ENCODE results near the gene ZNF525. TPM values are rescaled to one million over a fixed set of nuclear protein-coding genes. Genes with fewer than 3 reads are reported as not detected.
"Not testable (repeated sequence)": the region's sequence is repeated elsewhere in the genome, so short reads cannot be mapped to it uniquely, and the experiment has no call there.

The ZNF525 gene
- total RNA-seq, 4 donors from 2014 or later, result 6.5 to 13.1 (median 10.1) TPM

GRCh38 chr19:53394522-53394973 is 29.0 kb downstream of the ZNF525 start:
- TF ChIP-seq CTCF (IDR thresholded peaks at IDR 0.05) (no peak), POLR2A (IDR thresholded peaks at IDR 0.05) (no peak)
- DNase-seq (ENCODE audit: low spot score in 2 of 2), result peak; percentile 21 to 89
- 13% methylated on average over 17 to 18 of the region's 18 CpGs for WGBS, 2 donors
- intact Hi-C loops (cut with DNase I; ENCODE audit: low total_unique reads), result no loop called here
- H3K4me3 ChIP-seq (ENCODE audit: low read depth, poor library complexity, severe bottlenecking), result peak overlapping the region; percentile 52

- TF ChIP-seq POLR2A (IDR thresholded peaks at IDR 0.05), result no peak
- no peak for TF ChIP-seq CTCF (IDR thresholded peaks at IDR 0.05)
- 0% methylated on average over 55 of the region's 58 CpGs for WGBS, 2 donors
- peak; percentile 93 to 99 for DNase-seq (ENCODE audit: low spot score in 2 of 2)
- intact Hi-C loops (cut with DNase I; ENCODE audit: low total_unique reads), result no loop called here
- peak within 1 kb of the TSS; percentile 52 for H3K4me3 ChIP-seq (ENCODE audit: low read depth, poor library complexity, severe bottlenecking)
Measured at GRCh38 chr19:53394974-53395839, 29.7 kb downstream of the ZNF525 start, which contains the start of gene ZNF765. TSS of gene ZNF765 (plus strand) at chr19:53395149. CDS start at chr19:53398016, 2,867 bp downstream.

GRCh38 chr19:53395840-53396524 is 30.5 kb downstream of the ZNF525 start:
- WGBS, 2 donors, result 9% methylated on average over 9 of the region's 9 CpGs
- H3K4me3 ChIP-seq (ENCODE audit: low read depth, poor library complexity, severe bottlenecking), result peak overlapping the region; percentile 52
- intact Hi-C loops (cut with DNase I; ENCODE audit: low total_unique reads); DNase-seq (ENCODE audit: low spot score in 2 of 2): not testable (repeated sequence)

GRCh38 chr19:53396525-53396868 is 31.0 kb downstream of the ZNF525 start:
- intact Hi-C loops (cut with DNase I; ENCODE audit: low total_unique reads), result no loop called here
- DNase-seq (ENCODE audit: low spot score in 2 of 2), result no peak
- WGBS, 2 donors, result 7 to 11% methylated on average over 1 of the region's 1 CpG
- no peak overlapping the region for H3K4me3 ChIP-seq (ENCODE audit: low read depth, poor library complexity, severe bottlenecking)
- TF ChIP-seq POLR2A (IDR thresholded peaks at IDR 0.05) (no peak), CTCF (IDR thresholded peaks at IDR 0.05) (no peak)

GRCh38 chr19:53397918-53398317 is 32.4 kb downstream of the ZNF525 start:
- H3K4me3 ChIP-seq (ENCODE audit: low read depth, poor library complexity, severe bottlenecking); DNase-seq (ENCODE audit: low spot score in 2 of 2); intact Hi-C loops (cut with DNase I; ENCODE audit: low total_unique reads): not testable (repeated sequence)
- WGBS, 2 donors, result 63 to 86% methylated on average over 1 of the region's 1 CpG

- intact Hi-C loops (cut with DNase I; ENCODE audit: low total_unique reads), result no loop called here
- WGBS, 2 donors, result 81 to 86% methylated on average over 7 of the region's 7 CpGs
- TF ChIP-seq CTCF (IDR thresholded peaks at IDR 0.05), result no peak
- TF ChIP-seq POLR2A (IDR thresholded peaks at IDR 0.05), result no peak
- DNase-seq (ENCODE audit: low spot score in 2 of 2), result no peak
- no peak overlapping the region for H3K4me3 ChIP-seq (ENCODE audit: low read depth, poor library complexity, severe bottlenecking)
Measured at GRCh38 chr19:53409505-53410204, 44.1 kb downstream of the ZNF525 start.

GRCh38 chr19:53420520-53421315 is 55.2 kb downstream of the ZNF525 start:
- intact Hi-C loops (cut with DNase I; ENCODE audit: low total_unique reads); H3K4me3 ChIP-seq (ENCODE audit: low read depth, poor library complexity, severe bottlenecking); DNase-seq (ENCODE audit: low spot score in 2 of 2): not testable (repeated sequence)
- WGBS, 2 donors, result 68 to 74% methylated on average over 11 of the region's 11 CpGs

Data from lower leg skin (tissue), 4 donors.